H9 (cell line): ENCODE data around the gene DTNB. TPM values are rescaled to one million over a fixed set of nuclear protein-coding genes. Genes with fewer than 3 reads are reported as not detected.

Experiments used
- DNase-seq: peaks from one replicate; pipeline ENCODE4 v3.0.0-alpha.2; 2017
- H2AFZ ChIP-seq: one replicate; pipeline ENCODE4 v1.6.1; 2013; ENCODE audit warnings: mild to moderate bottlenecking, low read length, control low read depth, moderate library complexity
- H2AK5ac ChIP-seq: 2 replicates; pipeline ENCODE4 v1.6.1; 2013; ENCODE audit warnings: low read length, control low read depth, mixed read lengths; ENCODE audit not compliant: insufficient read length
- H2BK120ac ChIP-seq: one replicate; pipeline ENCODE4 v1.6.1; 2013; ENCODE audit warnings: low read depth, mild to moderate bottlenecking, low read length, control low read depth, inconsistent platforms; ENCODE audit not compliant: poor library complexity, severe bottlenecking
- H2BK12ac ChIP-seq: 2 replicates; pipeline ENCODE4 v1.6.1; 2013; ENCODE audit warnings: low read length, control low read depth, mixed read lengths, low read depth; ENCODE audit not compliant: insufficient read length
- H2BK15ac ChIP-seq: 2 replicates; pipeline ENCODE4 v1.6.1; 2013; ENCODE audit warnings: low read depth, low read length, control low read depth
- H2BK20ac ChIP-seq: one replicate; pipeline ENCODE4 v1.6.1; 2013; ENCODE audit warnings: low read depth, mild to moderate bottlenecking, low read length, control low read depth, inconsistent platforms; ENCODE audit not compliant: poor library complexity, severe bottlenecking
- H2BK5ac ChIP-seq: 2 replicates; pipeline ENCODE4 v1.6.1; 2013; ENCODE audit warnings: low read length, control low read depth, mixed read lengths; ENCODE audit not compliant: insufficient read length
- H3K14ac ChIP-seq: 2 replicates; pipeline ENCODE4 v1.6.1; 2013; ENCODE audit warnings: low read length, control low read depth; ENCODE audit not compliant: insufficient read depth
- H3K18ac ChIP-seq: 2 replicates; pipeline ENCODE4 v1.6.1; 2013; ENCODE audit warnings: low read depth, mild to moderate bottlenecking, mixed read lengths, low read length, control low read depth; ENCODE audit not compliant: insufficient read length
- H3K23ac ChIP-seq: 2 replicates; pipeline ENCODE4 v1.6.1; 2013; ENCODE audit warnings: low read length, control low read depth, mixed read lengths, low read depth; ENCODE audit not compliant: insufficient read length
- H3K23me2 ChIP-seq: 2 replicates; pipeline ENCODE4 v1.6.1; 2013; ENCODE audit warnings: low read depth, mild to moderate bottlenecking, mixed read lengths, low read length, control low read depth; ENCODE audit not compliant: insufficient read length, poor library complexity, severe bottlenecking
- H3K27ac ChIP-seq: 2 replicates; pipeline ENCODE4 v1.5.1; 2013; ENCODE audit warnings: low read length, control low read depth, mixed read lengths, low read depth; ENCODE audit not compliant: insufficient read length
- H3K27me3 ChIP-seq: 2 replicates; pipeline ENCODE4 v1.6.1; 2013; ENCODE audit warnings: low read length, control low read depth, inconsistent platforms; ENCODE audit not compliant: insufficient read depth
- H3K4ac ChIP-seq: 2 replicates; pipeline ENCODE4 v1.6.1; 2013; ENCODE audit warnings: low read depth, mild to moderate bottlenecking, control low read depth, inconsistent platforms, low read length, moderate library complexity
- H3K4me1 ChIP-seq: 2 replicates; pipeline ENCODE4 v1.6.1; 2013; ENCODE audit warnings: low read length, control low read depth, inconsistent platforms; ENCODE audit not compliant: insufficient read depth
- H3K4me2 ChIP-seq: 2 replicates; pipeline ENCODE4 v1.6.1; 2013; ENCODE audit warnings: low read length, control low read depth, mixed read lengths; ENCODE audit not compliant: insufficient read length, insufficient read depth
- H3K56ac ChIP-seq: 2 replicates; pipeline ENCODE4 v1.6.1; 2013; ENCODE audit warnings: low read depth, mild to moderate bottlenecking, mixed read lengths, low read length, control low read depth; ENCODE audit not compliant: insufficient read length
- H3K79me1 ChIP-seq: 2 replicates; pipeline ENCODE4 v1.6.1; 2013; ENCODE audit warnings: low read depth, mild to moderate bottlenecking, moderate library complexity, low read length, control low read depth, inconsistent platforms; ENCODE audit not compliant: insufficient read depth, poor library complexity, severe bottlenecking
- H3K79me2 ChIP-seq: 2 replicates; pipeline ENCODE4 v1.6.1; 2013; ENCODE audit warnings: low read length, control low read depth, inconsistent platforms; ENCODE audit not compliant: insufficient read depth
- H3K9ac ChIP-seq: 2 replicates; pipeline ENCODE4 v1.6.1; 2013; ENCODE audit warnings: low read length, control low read depth, mixed read lengths; ENCODE audit not compliant: insufficient read length; ENCODE audit errors: extremely low read depth
- H3K9me3 ChIP-seq: one replicate; pipeline ENCODE4 v1.6.1; 2013; ENCODE audit warnings: low read depth, low read length, inconsistent platforms; ENCODE audit not compliant: control insufficient read depth
- H3T11ph ChIP-seq: one replicate; pipeline ENCODE4 v1.6.1; 2013; ENCODE audit warnings: mild to moderate bottlenecking, low read length, control low read depth, inconsistent platforms
- H4K20me1 ChIP-seq: one replicate; pipeline ENCODE4 v1.6.1; 2013; ENCODE audit not compliant: control insufficient read depth, insufficient read length, insufficient read depth
- H4K5ac ChIP-seq: 2 replicates; pipeline ENCODE4 v1.6.1; 2013; ENCODE audit warnings: low read depth, mild to moderate bottlenecking, mixed read lengths, low read length, control low read depth; ENCODE audit not compliant: insufficient read length
- H4K8ac ChIP-seq: replicated peaks from 2 replicates; pipeline ENCODE4 v1.6.1; 2013; ENCODE audit warnings: low read length, control low read depth, mixed read lengths, low read depth; ENCODE audit not compliant: insufficient read length
- H4K91ac ChIP-seq: 2 replicates; pipeline ENCODE4 v1.6.1; 2013; ENCODE audit warnings: low read depth, mild to moderate bottlenecking, moderate library complexity, mixed read lengths, low read length, control low read depth; ENCODE audit not compliant: insufficient read length
- H3K27ac Mint-ChIP-seq, 3 experiments: 2 replicates in 2 of 3; 3 replicates in 1 of 3; pipeline ENCODE4 v1.8.0; 2020 to 2021; ENCODE audit warnings: mixed read lengths in 3 of 3, mild to moderate bottlenecking in 1 of 3, moderate library complexity in 1 of 3
- H3K27me3 Mint-ChIP-seq: 2 replicates; pipeline ENCODE4 v1.8.0; 2021; ENCODE audit warnings: low read depth, mild to moderate bottlenecking, moderate library complexity, mixed read lengths
- H3K36me3 Mint-ChIP-seq, 3 experiments: 2 replicates in 2 of 3; 3 replicates in 1 of 3; pipeline ENCODE4 v1.8.0; 2020 to 2021; ENCODE audit warnings: low read depth in 3 of 3, mixed read lengths in 3 of 3; ENCODE audit not compliant: insufficient read depth in 1 of 3
- H3K4me1 Mint-ChIP-seq, 2 experiments: 2 replicates each; pipeline ENCODE4 v1.8.0; 2020; ENCODE audit warnings: mixed read lengths in 2 of 2
- H3K4me3 Mint-ChIP-seq, 2 experiments: 2 replicates in 1 of 2; 3 replicates in 1 of 2; pipeline ENCODE4 v1.8.0; 2020 to 2021; ENCODE audit warnings: mild to moderate bottlenecking in 2 of 2, mixed read lengths in 2 of 2, moderate library complexity in 1 of 2
- H3K9me3 Mint-ChIP-seq, 2 experiments: 2 replicates in 1 of 2; 3 replicates in 1 of 2; pipeline ENCODE4 v1.8.0; 2020; ENCODE audit warnings: mild to moderate bottlenecking in 2 of 2, mixed read lengths in 2 of 2, moderate library complexity in 1 of 2
- CTCF ChIP-seq: fragments of 200-600 bp; sonication (generic); conservative IDR thresholded peaks from 3 replicates; pipeline ENCODE4 v1.8.0; 2021; ENCODE audit warnings: antibody characterized with exemption, mild to moderate bottlenecking
- whole genome bisulfite sequencing: extraction: QIAGEN DNeasy Blood & Tissue Kit; methylation state at CpG from one replicate; pipeline ENCODE4 v1.1.7; 2013; ENCODE audit warnings: missing lambda C conversion rate, low lambda C conversion rate, mixed read lengths; ENCODE audit not compliant: insufficient read length; ENCODE audit errors: extremely low coverage; 5-methylcytosine and 5-hydroxymethylcytosine counted together
- total RNA-seq: library from RNA; stranded (reverse); gene quantifications from 2 replicates; pipeline ENCODE4 v1.2.1, GENCODE V29; 2021

The DTNB gene
- total RNA-seq, 1 experiment from 2014 or later, result 26.7 TPM

- H3K9me3 Mint-ChIP-seq, result no peaks in the 10 kb centered on the region
- H3K4me3 Mint-ChIP-seq, result no peak overlapping the region
Measured at GRCh38 chr2:25337276-25337675, 336.1 kb downstream of the DTNB start.

More at GRCh38 chr2:25337276-25337675, 336.1 kb downstream of the DTNB start:
- H3K27ac ChIP-seq, result no peak overlapping the region
- no peak overlapping the region for H3K56ac ChIP-seq
- H3K79me2 ChIP-seq, result no peaks in the 10 kb centered on the region
- H4K20me1 ChIP-seq, result no peaks in the 10 kb centered on the region
- H3K4me1 Mint-ChIP-seq, result peaks cover 56 to 69% of the 10 kb centered on the region in 2 experiments
- peaks cover 15% of the 10 kb centered on the region; the same call in 1 of the 2 replicates for H3K4me1 ChIP-seq
- H2AFZ ChIP-seq, result no peak overlapping the region
- H2BK12ac ChIP-seq, result no peak overlapping the region
- no peak overlapping the region for H3K4ac ChIP-seq
- H2AK5ac ChIP-seq, result no peak overlapping the region
- no peak overlapping the region for H3K18ac ChIP-seq
- no peaks in the 10 kb centered on the region for H3K27me3 ChIP-seq
- no peak overlapping the region; a peak in 1 of 7 replicates for H3K27ac Mint-ChIP-seq
- H3K23me2 ChIP-seq, result peaks cover 2% of the 10 kb centered on the region
- DNase-seq, result no peak
- no peaks in the 10 kb centered on the region for H3K9me3 ChIP-seq
- H4K8ac ChIP-seq, result no peak overlapping the region
- no peak for TF ChIP-seq CTCF
- H3K36me3 Mint-ChIP-seq, result no peaks in the 10 kb centered on the region; a peak in 1 of 7 replicates
- no peaks in the 10 kb centered on the region; the same call in 1 of the 2 replicates for H3K27me3 Mint-ChIP-seq
- no peak overlapping the region for H2BK20ac ChIP-seq
- no peak overlapping the region for H3K14ac ChIP-seq
- H3K23ac ChIP-seq, result no peak overlapping the region
- H3K79me1 ChIP-seq, result no peaks in the 10 kb centered on the region
- H2BK5ac ChIP-seq, result no peak overlapping the region
- no peak overlapping the region for H2BK15ac ChIP-seq
- no peak overlapping the region for H3K9ac ChIP-seq
- H2BK120ac ChIP-seq, result no peak overlapping the region
- no peak overlapping the region for H4K5ac ChIP-seq
- no peak overlapping the region for H3T11ph ChIP-seq
- no peak overlapping the region for H3K4me2 ChIP-seq
- no peak overlapping the region for H4K91ac ChIP-seq
- no CpG with 5 or more reads among the region's 10 CpGs for WGBS
